Mesendoderm (in vitro differentiated cells): ENCODE measurements around the gene ADAM12.

Experiments
- DNase-seq: peaks from one replicate; pipeline ENCODE4 v3.0.0; 2013
- H2AK5ac ChIP-seq: 2 replicates; pipeline ENCODE4 v1.6.1; 2013; ENCODE audit warnings: low read length, inconsistent platforms
- H2BK120ac ChIP-seq: 2 replicates; pipeline ENCODE4 v1.6.1; 2013; ENCODE audit warnings: low read depth, mild to moderate bottlenecking, low read length, moderate library complexity, mixed read lengths
- H2BK15ac ChIP-seq: replicated peaks from 2 replicates; pipeline ENCODE4 v1.6.1; 2013; ENCODE audit warnings: low read depth, mild to moderate bottlenecking, moderate library complexity
- H2BK5ac ChIP-seq: 2 replicates; pipeline ENCODE4 v1.6.1; 2013; ENCODE audit warnings: low read length, inconsistent platforms
- H3K18ac ChIP-seq: 2 replicates; pipeline ENCODE4 v1.6.1; 2013; ENCODE audit warnings: mild to moderate bottlenecking, low read length, mixed read lengths
- H3K23ac ChIP-seq: one replicate; pipeline ENCODE4 v1.6.1; 2013; ENCODE audit warnings: low read length
- H3K27ac ChIP-seq: 2 replicates; pipeline ENCODE4 v1.5.1; 2013; ENCODE audit warnings: low read depth, mild to moderate bottlenecking, inconsistent platforms, low read length, moderate library complexity
- H3K27me3 ChIP-seq: 2 replicates; pipeline ENCODE4 v1.6.1; 2013; ENCODE audit warnings: low read length, control low read depth, mild to moderate bottlenecking, inconsistent platforms; ENCODE audit not compliant: insufficient read depth, poor library complexity
- H3K36me3 ChIP-seq: 2 replicates; pipeline ENCODE4 v1.6.1; 2013; ENCODE audit warnings: low read length, inconsistent platforms; ENCODE audit not compliant: control insufficient read depth, insufficient read depth
- H3K4ac ChIP-seq: one replicate; pipeline ENCODE4 v1.6.1; 2013; ENCODE audit warnings: low read depth, mild to moderate bottlenecking, low read length, moderate library complexity
- H3K4me1 ChIP-seq: 2 replicates; pipeline ENCODE4 v1.6.1; 2013; ENCODE audit warnings: low read depth, low read length, inconsistent platforms; ENCODE audit not compliant: control insufficient read depth
- H3K4me2 ChIP-seq: 2 replicates; pipeline ENCODE4 v1.6.1; 2013; ENCODE audit warnings: low read length
- H3K4me3 ChIP-seq: 2 replicates; pipeline ENCODE4 v1.5.1; 2013; ENCODE audit warnings: mild to moderate bottlenecking, low read length
- H3K56ac ChIP-seq: one replicate; pipeline ENCODE4 v1.6.1; 2013; ENCODE audit warnings: low read length
- H3K79me1 ChIP-seq: 2 replicates; pipeline ENCODE4 v1.6.1; 2013; ENCODE audit warnings: low read length, inconsistent platforms
- H3K79me2 ChIP-seq: 2 replicates; pipeline ENCODE4 v1.6.1; 2013; ENCODE audit warnings: mild to moderate bottlenecking, low read length; ENCODE audit not compliant: control insufficient read depth, insufficient read depth
- H3K9ac ChIP-seq: 2 replicates; pipeline ENCODE4 v1.6.1; 2013; ENCODE audit warnings: low read length, inconsistent platforms
- H4K5ac ChIP-seq: one replicate; pipeline ENCODE4 v1.6.1; 2013; ENCODE audit warnings: low read length
- H4K8ac ChIP-seq: one replicate; pipeline ENCODE4 v1.6.1; 2013; ENCODE audit warnings: low read depth, mild to moderate bottlenecking, control low read depth, low read length, moderate library complexity
- WGBS: extraction: QIAGEN DNeasy Blood & Tissue Kit; methylation state at CpG from one replicate; pipeline ENCODE4 v1.1.7; 2013; ENCODE audit warnings: low lambda C conversion rate, missing lambda C conversion rate; ENCODE audit not compliant: insufficient coverage; ENCODE audit errors: extremely low coverage; 5-methylcytosine and 5-hydroxymethylcytosine counted together

Gene ADAM12

GRCh38 chr10:126336801-126337200 lies 51.5 kb downstream of the ADAM12 start:
- Histone ChIP-seq H3K23ac (no peak overlapping the region), H3K79me2 (no peaks in the 10 kb centered on the region), H3K18ac (no peak overlapping the region), H3K4me1 (no peaks in the 10 kb centered on the region), H3K4me3 (no peak overlapping the region), H3K56ac (no peak overlapping the region), H2BK15ac (no peak overlapping the region), H3K9ac (no peak overlapping the region), H4K5ac (no peak overlapping the region), H4K8ac (no peak overlapping the region), H3K4me2 (no peak overlapping the region), H2AK5ac (no peak overlapping the region), H3K27me3 (no peaks in the 10 kb centered on the region), H3K4ac (no peak overlapping the region), H3K79me1 (no peaks in the 10 kb centered on the region), H3K27ac (no peak overlapping the region), H2BK120ac (no peak overlapping the region), H3K36me3 (no peaks in the 10 kb centered on the region), H2BK5ac (no peak overlapping the region)
- DNase-seq, result no peak
- no CpG with 5 or more reads among the region's 9 CpGs for WGBS

GRCh38 chr10:126334272-126334671 lies 54.0 kb downstream of the ADAM12 start:
- Histone ChIP-seq H2BK15ac (no peak overlapping the region), H2BK5ac (no peak overlapping the region), H3K4me2 (no peak overlapping the region), H3K36me3 (no peaks in the 10 kb centered on the region), H3K9ac (no peak overlapping the region), H3K79me1 (no peaks in the 10 kb centered on the region), H2AK5ac (no peak overlapping the region), H3K4me3 (no peak overlapping the region), H3K18ac (no peak overlapping the region), H3K79me2 (no peaks in the 10 kb centered on the region), H3K27ac (no peak overlapping the region), H3K4me1 (no peaks in the 10 kb centered on the region), H4K8ac (no peak overlapping the region), H3K4ac (no peak overlapping the region), H3K23ac (no peak overlapping the region), H4K5ac (no peak overlapping the region), H3K27me3 (no peaks in the 10 kb centered on the region), H2BK120ac (no peak overlapping the region), H3K56ac (no peak overlapping the region)
- no peak for DNase-seq
- WGBS, result no CpG with 5 or more reads among the region's 2 CpGs

GRCh38 chr10:126332576-126332975 lies 55.7 kb downstream of the ADAM12 start:
- no peak overlapping the region for H2BK15ac ChIP-seq
- no CpG with 5 or more reads among the region's 14 CpGs for WGBS
- no peak overlapping the region for H2AK5ac ChIP-seq
- no peaks in the 10 kb centered on the region for H3K79me1 ChIP-seq
- H2BK5ac ChIP-seq, result no peak overlapping the region
- no peaks in the 10 kb centered on the region for H3K4me1 ChIP-seq
- no peak overlapping the region for H3K4me3 ChIP-seq
- no peaks in the 10 kb centered on the region for H3K36me3 ChIP-seq
- H3K4ac ChIP-seq, result no peak overlapping the region
- H3K9ac ChIP-seq, result no peak overlapping the region
- H3K79me2 ChIP-seq, result no peaks in the 10 kb centered on the region
- no peak overlapping the region for H3K4me2 ChIP-seq
- no peak overlapping the region for H2BK120ac ChIP-seq
- no peak overlapping the region for H3K27ac ChIP-seq
- no peak overlapping the region for H4K8ac ChIP-seq
- no peak overlapping the region for H4K5ac ChIP-seq
- DNase-seq, result no peak
- no peak overlapping the region for H3K56ac ChIP-seq
- H3K23ac ChIP-seq, result no peak overlapping the region
- no peak overlapping the region for H3K18ac ChIP-seq
- H3K27me3 ChIP-seq, result no peaks in the 10 kb centered on the region

- no peak overlapping the region for H3K18ac ChIP-seq
- no peaks in the 10 kb centered on the region for H3K79me2 ChIP-seq
- H3K4ac ChIP-seq, result no peak overlapping the region
- no peak overlapping the region for H3K9ac ChIP-seq
- no peak for DNase-seq
- H3K27me3 ChIP-seq, result no peaks in the 10 kb centered on the region
- no peak overlapping the region for H2BK120ac ChIP-seq
- H2AK5ac ChIP-seq, result no peak overlapping the region
- H3K4me2 ChIP-seq, result no peak overlapping the region
- no peak overlapping the region for H2BK5ac ChIP-seq
- H3K4me1 ChIP-seq, result no peaks in the 10 kb centered on the region
- no peaks in the 10 kb centered on the region for H3K79me1 ChIP-seq
- H2BK15ac ChIP-seq, result no peak overlapping the region
- no peak overlapping the region for H3K27ac ChIP-seq
- no peak overlapping the region for H3K56ac ChIP-seq
- H3K23ac ChIP-seq, result no peak overlapping the region
- no peak overlapping the region for H4K8ac ChIP-seq
- WGBS, result no CpG with 5 or more reads among the region's 3 CpGs
- no peaks in the 10 kb centered on the region for H3K36me3 ChIP-seq
- H3K4me3 ChIP-seq, result no peak overlapping the region
- H4K5ac ChIP-seq, result no peak overlapping the region
Observed at GRCh38 chr10:126331101-126331500, 57.2 kb downstream of the ADAM12 start.

- H4K8ac ChIP-seq, result no peak overlapping the region
- no peak overlapping the region for H3K23ac ChIP-seq
- no peak overlapping the region for H2AK5ac ChIP-seq
- H4K5ac ChIP-seq, result no peak overlapping the region
- H3K27me3 ChIP-seq, result no peaks in the 10 kb centered on the region
- no peak overlapping the region for H3K56ac ChIP-seq
- no peak overlapping the region for H2BK15ac ChIP-seq
- H2BK5ac ChIP-seq, result no peak overlapping the region
- no peaks in the 10 kb centered on the region for H3K36me3 ChIP-seq
- H2BK120ac ChIP-seq, result no peak overlapping the region
- no peaks in the 10 kb centered on the region for H3K79me2 ChIP-seq
- no peak overlapping the region for H3K4me2 ChIP-seq
- no peak overlapping the region for H3K18ac ChIP-seq
- H3K79me1 ChIP-seq, result no peaks in the 10 kb centered on the region
- H3K4me3 ChIP-seq, result no peak overlapping the region
- no peak overlapping the region for H3K9ac ChIP-seq
- no CpG with 5 or more reads among the region's 6 CpGs for WGBS
- no peak for DNase-seq
- no peaks in the 10 kb centered on the region for H3K4me1 ChIP-seq
- H3K27ac ChIP-seq, result no peak overlapping the region
- no peak overlapping the region for H3K4ac ChIP-seq
Observed at GRCh38 chr10:126324826-126325225, 63.5 kb downstream of the ADAM12 start.

GRCh38 chr10:126321440-126321839 lies 66.8 kb downstream of the ADAM12 start:
- H2BK120ac ChIP-seq, result no peak overlapping the region
- no peak overlapping the region for H3K56ac ChIP-seq
- H3K4me2 ChIP-seq, result no peak overlapping the region
- no peak overlapping the region for H4K8ac ChIP-seq
- no peaks in the 10 kb centered on the region for H3K27me3 ChIP-seq
- no peaks in the 10 kb centered on the region for H3K36me3 ChIP-seq
- no peak overlapping the region for H3K18ac ChIP-seq
- H2BK5ac ChIP-seq, result no peak overlapping the region
- no peaks in the 10 kb centered on the region for H3K79me1 ChIP-seq
- H3K4me3 ChIP-seq, result no peak overlapping the region
- no peaks in the 10 kb centered on the region for H3K79me2 ChIP-seq
- H4K5ac ChIP-seq, result no peak overlapping the region
- H3K23ac ChIP-seq, result no peak overlapping the region
- no peak overlapping the region for H2AK5ac ChIP-seq
- H3K4me1 ChIP-seq, result no peaks in the 10 kb centered on the region
- no peak overlapping the region for H2BK15ac ChIP-seq
- H3K9ac ChIP-seq, result no peak overlapping the region
- no CpG with 5 or more reads among the region's 5 CpGs for WGBS
- no peak overlapping the region for H3K4ac ChIP-seq
- no peak for DNase-seq
- H3K27ac ChIP-seq, result no peak overlapping the region
